HG03159 (cell line): ENCODE data around the gene SLC22A12.

ENCODE experiments used
- ATAC-seq: cut with Tn5 transposase; IDR thresholded peaks from one replicate; pipeline ENCODE4 v1.9.1; 2021; ENCODE audit warnings: mild to moderate bottlenecking, moderate library complexity; ENCODE audit not compliant: unreplicated experiment

Gene SLC22A12

GRCh38 chr11:64602466-64603070 lies 11.5 kb downstream of the SLC22A12 start:
- ATAC-seq, result no peak

GRCh38 chr11:64603411-64604110 lies 12.5 kb downstream of the SLC22A12 start:
- ATAC-seq, result no peak

- no peak for ATAC-seq
Measured at GRCh38 chr11:64604458-64605243, 13.6 kb downstream of the SLC22A12 start.

GRCh38 chr11:64605244-64605560 lies 14.2 kb downstream of the SLC22A12 start:
- no peak for ATAC-seq

GRCh38 chr11:64605656-64606585 lies 14.9 kb downstream of the SLC22A12 start:
- no peak for ATAC-seq

- ATAC-seq, result no peak
Measured at GRCh38 chr11:64606796-64607380, 15.9 kb downstream of the SLC22A12 start.

- ATAC-seq, result no peak
Measured at GRCh38 chr11:64607381-64607985, 16.5 kb downstream of the SLC22A12 start.

GRCh38 chr11:64608046-64608445 lies 17.0 kb downstream of the SLC22A12 start:
- ATAC-seq, result no peak

- no peak for ATAC-seq
Measured at GRCh38 chr11:64608636-64609035, 17.6 kb downstream of the SLC22A12 start.

- ATAC-seq, result no peak
Measured at GRCh38 chr11:64609436-64610047, 18.5 kb downstream of the SLC22A12 start.

GRCh38 chr11:64610596-64610995 lies 19.6 kb downstream of the SLC22A12 start:
- ATAC-seq, result no peak

GRCh38 chr11:64611176-64611575 lies 20.2 kb downstream of the SLC22A12 start:
- no peak for ATAC-seq

GRCh38 chr11:64611869-64612646 lies 21.0 kb downstream of the SLC22A12 start:
- no peak for ATAC-seq

- no peak for ATAC-seq
Measured at GRCh38 chr11:64613648-64614047, 22.6 kb downstream of the SLC22A12 start.

GRCh38 chr11:64614917-64615316 lies 23.9 kb downstream of the SLC22A12 start:
- ATAC-seq, result no peak

GRCh38 chr11:64616817-64617216 lies 25.8 kb downstream of the SLC22A12 start:
- no peak for ATAC-seq

- no peak for ATAC-seq
Measured at GRCh38 chr11:64619196-64619595, 28.2 kb downstream of the SLC22A12 start.

GRCh38 chr11:64619811-64620380 lies 28.9 kb downstream of the SLC22A12 start:
- no peak for ATAC-seq
